ENCODE data around the gene TRMU.

- TF ChIP-seq CTCF (IDR thresholded peaks at IDR 0.05) (peak in 5 of 6 experiments; percentile 14 to 47 (median 25)), POLR2A (IDR thresholded peaks at IDR 0.05) (peak; percentile 57 to 65)
Observed at GRCh38 chr22:46296257-46297150, 39.0 kb upstream of the TRMU start, which contains the start of gene GTSE1.
